Articular chondrocyte of knee joint (primary cell): Measurements from ENCODE around the gene ARHGAP25. TPM values are rescaled to one million over a fixed set of nuclear protein-coding genes. Genes with fewer than 3 reads are reported as not detected.

ENCODE experiments used
- total RNA-seq: library from RNA; depleted of rRNA; stranded (reverse); fragments of >200 nt; gene quantifications from 2 replicates; pipeline ENCODE4 v1.2.3, GENCODE V29; 2012

The ARHGAP25 gene, protein sequence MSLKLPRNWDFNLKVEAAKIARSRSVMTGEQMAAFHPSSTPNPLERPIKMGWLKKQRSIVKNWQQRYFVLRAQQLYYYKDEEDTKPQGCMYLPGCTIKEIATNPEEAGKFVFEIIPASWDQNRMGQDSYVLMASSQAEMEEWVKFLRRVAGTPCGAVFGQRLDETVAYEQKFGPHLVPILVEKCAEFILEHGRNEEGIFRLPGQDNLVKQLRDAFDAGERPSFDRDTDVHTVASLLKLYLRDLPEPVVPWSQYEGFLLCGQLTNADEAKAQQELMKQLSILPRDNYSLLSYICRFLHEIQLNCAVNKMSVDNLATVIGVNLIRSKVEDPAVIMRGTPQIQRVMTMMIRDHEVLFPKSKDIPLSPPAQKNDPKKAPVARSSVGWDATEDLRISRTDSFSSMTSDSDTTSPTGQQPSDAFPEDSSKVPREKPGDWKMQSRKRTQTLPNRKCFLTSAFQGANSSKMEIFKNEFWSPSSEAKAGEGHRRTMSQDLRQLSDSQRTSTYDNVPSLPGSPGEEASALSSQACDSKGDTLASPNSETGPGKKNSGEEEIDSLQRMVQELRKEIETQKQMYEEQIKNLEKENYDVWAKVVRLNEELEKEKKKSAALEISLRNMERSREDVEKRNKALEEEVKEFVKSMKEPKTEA
- total RNA-seq: 0.39 and 0.43 TPM in 2 replicates

GRCh38 chr2:68734688-68735525, at the start of gene ARHGAP25:
TSS of gene ARHGAP25 (plus strand) at chr2:68734811. CDS start at chr2:68735200, 389 bp downstream.

GRCh38 chr2:68871159-68871764, 136.7 kb downstream of the ARHGAP25 start, which contains the start of gene BMP10:
TSS of gene BMP10 (minus strand) at chr2:68871397. CDS start at chr2:68871358, 39 bp downstream.

Other genes with a start within 250 kb of the ARHGAP25 start
- gene PROKR1, start 91.2 kb upstream of the ARHGAP25 start, total RNA-seq: 0.11 TPM in 1 of 2 replicates, not detected in the other
- gene BMP10, start 136.6 kb downstream of the ARHGAP25 start, total RNA-seq: not detected in 2 replicates
- gene GKN2, start 218.1 kb downstream of the ARHGAP25 start, total RNA-seq: not detected in 2 replicates
- gene GKN1, start 239.8 kb downstream of the ARHGAP25 start, total RNA-seq: 0.26 TPM in 1 of 2 replicates, not detected in the other